Neural cell (in vitro differentiated cells): ENCODE results near the gene CNTN4. TPM values are rescaled to one million over a fixed set of nuclear protein-coding genes. Genes with fewer than 3 reads are reported as not detected.

Source experiments
- H2AFZ ChIP-seq: fragments of 200-600, 300-800 bp; sonication (generic), shearing (Covaris generic); 2 replicates; pipeline ENCODE4 v1.6.0; 2014; ENCODE audit warnings: low read depth, mild to moderate bottlenecking, antibody characterized with exemption, low read length, moderate library complexity
- H3F3A ChIP-seq: fragments of 200-600 bp; shearing (Covaris generic); 2 replicates; pipeline ENCODE4 v1.6.1; 2016; ENCODE audit warnings: mild to moderate bottlenecking, moderate library complexity, mixed read lengths, antibody characterized with exemption, low read length; ENCODE audit not compliant: insufficient read depth, poor library complexity, severe bottlenecking
- H3K27ac ChIP-seq: fragments of 200-600, 300-800 bp; sonication (generic), shearing (Covaris generic); 2 replicates; pipeline ENCODE4 v1.5.1; 2014; ENCODE audit warnings: mild to moderate bottlenecking, low read length, moderate library complexity
- H3K27me3 ChIP-seq: fragments of 300-800, 200-600 bp; sonication (generic), shearing (Covaris generic); 2 replicates; pipeline ENCODE4 v1.6.0; 2014; ENCODE audit warnings: mild to moderate bottlenecking, low read depth, low read length, moderate library complexity; ENCODE audit not compliant: insufficient read depth
- H3K36me3 ChIP-seq: fragments of 300-800, 200-600 bp; sonication (generic), shearing (Covaris generic); 2 replicates; pipeline ENCODE4 v1.5.1; 2014; ENCODE audit warnings: mild to moderate bottlenecking, antibody characterized with exemption, low read length, moderate library complexity; ENCODE audit not compliant: insufficient read depth
- H3K4me2 ChIP-seq: fragments of 300-800, 200-600 bp; sonication (generic), shearing (Covaris generic); 2 replicates; pipeline ENCODE4 v1.6.0; 2014; ENCODE audit warnings: mild to moderate bottlenecking, low read length
- H3K4me3 ChIP-seq: fragments of 300-800, 200-600 bp; sonication (generic), shearing (Covaris generic); 2 replicates; pipeline ENCODE4 v1.5.1; 2014; ENCODE audit warnings: mild to moderate bottlenecking, low read length, moderate library complexity
- H3K79me2 ChIP-seq: fragments of 200-600 bp; shearing (Covaris generic); replicated peaks from 2 replicates; pipeline ENCODE4 v1.6.0; 2014; ENCODE audit warnings: mild to moderate bottlenecking, low read length, moderate library complexity; ENCODE audit not compliant: insufficient read depth
- H3K9ac ChIP-seq: fragments of 300-800, 200-600 bp; sonication (generic), shearing (Covaris generic); 2 replicates; pipeline ENCODE4 v1.6.1; 2016; ENCODE audit warnings: mild to moderate bottlenecking, low read length, mixed read lengths
- H3K9me2 ChIP-seq: fragments of 200-600 bp; shearing (Covaris generic); 2 replicates; pipeline ENCODE4 v1.6.1; 2016; ENCODE audit warnings: mild to moderate bottlenecking, low read length, mixed read lengths; ENCODE audit not compliant: insufficient read depth
- H3K9me3 ChIP-seq: fragments of 200-600, 300-800 bp; sonication (generic), shearing (Covaris generic); 2 replicates; pipeline ENCODE4 v1.6.1; 2016; ENCODE audit warnings: mild to moderate bottlenecking, mixed run types, low read length, moderate library complexity, mixed read lengths
- H4K20me1 ChIP-seq: fragments of 200-600 bp; shearing (Covaris generic); 2 replicates; pipeline ENCODE4 v1.6.1; 2016; ENCODE audit warnings: mild to moderate bottlenecking, mixed run types; ENCODE audit not compliant: insufficient read depth
- EP300 ChIP-seq: fragments of 450-650 bp; conservative IDR thresholded peaks from 2 replicates; pipeline ENCODE4 v1.6.1; 2014; ENCODE audit warnings: antibody characterized with exemption, mild to moderate bottlenecking, moderate library complexity; ENCODE audit not compliant: poor library complexity, severe bottlenecking
- POLR2AphosphoS5 ChIP-seq: IDR thresholded peaks from 2 replicates; pipeline ENCODE4 v1.6.1; 2012
- RAD21 ChIP-seq: fragments of 450-650 bp; conservative IDR thresholded peaks from 2 replicates; pipeline ENCODE4 v1.6.1; 2014; ENCODE audit warnings: antibody characterized with exemption, mild to moderate bottlenecking, moderate library complexity
- SMC3 ChIP-seq: fragments of 450-650 bp; conservative IDR thresholded peaks from 2 replicates; pipeline ENCODE4 v1.6.1; 2014; ENCODE audit warnings: antibody characterized with exemption, mild to moderate bottlenecking, moderate library complexity; ENCODE audit not compliant: poor library complexity
- TAF1 ChIP-seq: IDR thresholded peaks from 2 replicates; pipeline ENCODE4 v1.6.1; 2012; ENCODE audit warnings: low read depth
- polyA plus RNA-seq: library from polyadenylated mRNA; depleted of rRNA; stranded (reverse); fragments of >200 nt; gene quantifications from 2 replicates; pipeline ENCODE4 v1.2.3, GENCODE V29; 2014
- TF ChIP-seq, protein P1 (sequence below): IDR thresholded peaks from 2 replicates; pipeline ENCODE4 v1.6.1; 2012; ENCODE audit warnings: borderline replicate concordance
- TF ChIP-seq, protein P2 (sequence below): fragments of 450-650 bp; IDR thresholded peaks from 2 replicates; pipeline ENCODE4 v1.5.1; 2014; ENCODE audit warnings: antibody characterized with exemption, mild to moderate bottlenecking, moderate library complexity; ENCODE audit not compliant: poor library complexity, severe bottlenecking

CNTN4 gene
- polyA plus RNA-seq, 1 donor from 2014 or later: 10.6 TPM

GRCh38 chr3:2392981-2393380, 294.3 kb downstream of the CNTN4 start:
- no peaks in the 10 kb centered on the region for H3K36me3 ChIP-seq
- H3K9me3 ChIP-seq: no peaks in the 10 kb centered on the region
- no peak overlapping the region for H3K9ac ChIP-seq
- no peak overlapping the region for H3K27ac ChIP-seq
- H3K9me2 ChIP-seq: no peaks in the 10 kb centered on the region
- H3F3A ChIP-seq: no peaks in the 10 kb centered on the region
- no peaks in the 10 kb centered on the region for H3K79me2 ChIP-seq
- H4K20me1 ChIP-seq: no peaks in the 10 kb centered on the region
- no peak overlapping the region for H3K4me3 ChIP-seq
- no peak for TF ChIP-seq RAD21
- no peak for TF ChIP-seq EP300
- TF ChIP-seq, protein P1, sequence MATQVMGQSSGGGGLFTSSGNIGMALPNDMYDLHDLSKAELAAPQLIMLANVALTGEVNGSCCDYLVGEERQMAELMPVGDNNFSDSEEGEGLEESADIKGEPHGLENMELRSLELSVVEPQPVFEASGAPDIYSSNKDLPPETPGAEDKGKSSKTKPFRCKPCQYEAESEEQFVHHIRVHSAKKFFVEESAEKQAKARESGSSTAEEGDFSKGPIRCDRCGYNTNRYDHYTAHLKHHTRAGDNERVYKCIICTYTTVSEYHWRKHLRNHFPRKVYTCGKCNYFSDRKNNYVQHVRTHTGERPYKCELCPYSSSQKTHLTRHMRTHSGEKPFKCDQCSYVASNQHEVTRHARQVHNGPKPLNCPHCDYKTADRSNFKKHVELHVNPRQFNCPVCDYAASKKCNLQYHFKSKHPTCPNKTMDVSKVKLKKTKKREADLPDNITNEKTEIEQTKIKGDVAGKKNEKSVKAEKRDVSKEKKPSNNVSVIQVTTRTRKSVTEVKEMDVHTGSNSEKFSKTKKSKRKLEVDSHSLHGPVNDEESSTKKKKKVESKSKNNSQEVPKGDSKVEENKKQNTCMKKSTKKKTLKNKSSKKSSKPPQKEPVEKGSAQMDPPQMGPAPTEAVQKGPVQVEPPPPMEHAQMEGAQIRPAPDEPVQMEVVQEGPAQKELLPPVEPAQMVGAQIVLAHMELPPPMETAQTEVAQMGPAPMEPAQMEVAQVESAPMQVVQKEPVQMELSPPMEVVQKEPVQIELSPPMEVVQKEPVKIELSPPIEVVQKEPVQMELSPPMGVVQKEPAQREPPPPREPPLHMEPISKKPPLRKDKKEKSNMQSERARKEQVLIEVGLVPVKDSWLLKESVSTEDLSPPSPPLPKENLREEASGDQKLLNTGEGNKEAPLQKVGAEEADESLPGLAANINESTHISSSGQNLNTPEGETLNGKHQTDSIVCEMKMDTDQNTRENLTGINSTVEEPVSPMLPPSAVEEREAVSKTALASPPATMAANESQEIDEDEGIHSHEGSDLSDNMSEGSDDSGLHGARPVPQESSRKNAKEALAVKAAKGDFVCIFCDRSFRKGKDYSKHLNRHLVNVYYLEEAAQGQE: no peak
- no peak for TF ChIP-seq SMC3
- TF ChIP-seq, protein P2, sequence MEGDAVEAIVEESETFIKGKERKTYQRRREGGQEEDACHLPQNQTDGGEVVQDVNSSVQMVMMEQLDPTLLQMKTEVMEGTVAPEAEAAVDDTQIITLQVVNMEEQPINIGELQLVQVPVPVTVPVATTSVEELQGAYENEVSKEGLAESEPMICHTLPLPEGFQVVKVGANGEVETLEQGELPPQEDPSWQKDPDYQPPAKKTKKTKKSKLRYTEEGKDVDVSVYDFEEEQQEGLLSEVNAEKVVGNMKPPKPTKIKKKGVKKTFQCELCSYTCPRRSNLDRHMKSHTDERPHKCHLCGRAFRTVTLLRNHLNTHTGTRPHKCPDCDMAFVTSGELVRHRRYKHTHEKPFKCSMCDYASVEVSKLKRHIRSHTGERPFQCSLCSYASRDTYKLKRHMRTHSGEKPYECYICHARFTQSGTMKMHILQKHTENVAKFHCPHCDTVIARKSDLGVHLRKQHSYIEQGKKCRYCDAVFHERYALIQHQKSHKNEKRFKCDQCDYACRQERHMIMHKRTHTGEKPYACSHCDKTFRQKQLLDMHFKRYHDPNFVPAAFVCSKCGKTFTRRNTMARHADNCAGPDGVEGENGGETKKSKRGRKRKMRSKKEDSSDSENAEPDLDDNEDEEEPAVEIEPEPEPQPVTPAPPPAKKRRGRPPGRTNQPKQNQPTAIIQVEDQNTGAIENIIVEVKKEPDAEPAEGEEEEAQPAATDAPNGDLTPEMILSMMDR: no peak
- no peak overlapping the region for H3K4me2 ChIP-seq
- no peaks in the 10 kb centered on the region for H3K27me3 ChIP-seq
- no peak overlapping the region for H2AFZ ChIP-seq

GRCh38 chr3:2415083-2415482, 316.4 kb downstream of the CNTN4 start:
- Histone ChIP-seq H2AFZ (no peak overlapping the region), H3K27ac (no peak overlapping the region), H3K4me3 (no peak overlapping the region), H3K4me2 (no peak overlapping the region), H3K27me3 (no peaks in the 10 kb centered on the region), H3K79me2 (no peaks in the 10 kb centered on the region), H3K9me2 (no peaks in the 10 kb centered on the region), H3K9ac (no peak overlapping the region), H4K20me1 (no peaks in the 10 kb centered on the region), H3K36me3 (no peaks in the 10 kb centered on the region), H3F3A (no peaks in the 10 kb centered on the region), H3K9me3 (no peaks in the 10 kb centered on the region)
- no peak for TF ChIP-seq TAF1
- peak; percentile 69 for TF ChIP-seq POLR2AphosphoS5

DNA sequence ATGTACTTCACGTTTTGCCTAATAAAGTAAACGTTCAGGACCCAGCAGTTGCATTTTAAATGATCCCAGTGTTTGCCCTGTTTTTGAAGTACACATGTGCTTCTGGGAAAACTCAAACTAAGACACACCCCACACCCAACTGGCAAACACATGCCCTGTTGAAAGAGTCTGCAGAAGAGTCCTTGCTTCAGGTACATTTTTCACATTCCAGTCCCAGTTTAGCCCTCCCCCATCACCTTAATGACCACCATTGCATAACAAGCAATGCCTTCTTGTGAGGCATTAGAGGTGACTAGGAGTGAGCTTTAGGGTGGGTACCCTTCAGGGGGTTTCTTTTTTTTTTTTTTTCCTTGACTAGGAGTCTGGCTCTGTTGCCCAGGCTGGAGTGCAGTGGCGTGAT, 322.3 kb downstream of the CNTN4 start:
- Histone ChIP-seq H3K9me3 (no peaks in the 10 kb centered on the region), H3K4me2 (no peak overlapping the region), H3K27ac (no peak overlapping the region), H2AFZ (no peak overlapping the region), H4K20me1 (no peaks in the 10 kb centered on the region), H3F3A (no peaks in the 10 kb centered on the region), H3K4me3 (no peak overlapping the region), H3K36me3 (no peaks in the 10 kb centered on the region), H3K9ac (no peak overlapping the region), H3K79me2 (no peaks in the 10 kb centered on the region), H3K27me3 (no peaks in the 10 kb centered on the region), H3K9me2 (no peaks in the 10 kb centered on the region)
- no peak for TF ChIP-seq RAD21
- no peak for TF ChIP-seq POLR2AphosphoS5
